Measurements from ENCODE around the gene BAZ2B. TPM values are rescaled to one million over a fixed set of nuclear protein-coding genes. Genes with fewer than 3 reads are reported as not detected.

The BAZ2B gene
- polyA plus RNA-seq, 3 donors = 73.8 to 95.9 (median 79.9) TPM

DNA sequence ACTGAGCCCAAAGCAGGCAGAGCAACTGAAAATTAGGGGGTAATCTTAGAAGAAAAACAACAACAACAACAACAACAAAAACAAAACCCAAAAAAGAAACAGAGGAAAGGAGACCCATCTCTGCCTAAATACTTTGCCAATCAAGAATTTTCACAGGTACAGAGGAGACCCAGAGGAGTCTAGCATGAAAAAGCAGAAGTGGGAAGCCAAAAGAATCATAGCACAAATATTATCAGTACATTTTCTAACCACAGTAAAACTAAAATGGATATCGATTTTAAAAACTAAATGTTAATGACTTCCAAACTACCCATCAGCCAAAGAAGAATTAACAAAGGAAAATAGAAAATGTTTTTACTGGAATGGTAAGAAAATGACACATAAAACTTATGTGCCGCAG lies 148.1 kb downstream of the BAZ2B start:
- DNase-seq (ENCODE audit: low read depth in 3 of 3, low spot score in 2 of 3) = no peak

DNA sequence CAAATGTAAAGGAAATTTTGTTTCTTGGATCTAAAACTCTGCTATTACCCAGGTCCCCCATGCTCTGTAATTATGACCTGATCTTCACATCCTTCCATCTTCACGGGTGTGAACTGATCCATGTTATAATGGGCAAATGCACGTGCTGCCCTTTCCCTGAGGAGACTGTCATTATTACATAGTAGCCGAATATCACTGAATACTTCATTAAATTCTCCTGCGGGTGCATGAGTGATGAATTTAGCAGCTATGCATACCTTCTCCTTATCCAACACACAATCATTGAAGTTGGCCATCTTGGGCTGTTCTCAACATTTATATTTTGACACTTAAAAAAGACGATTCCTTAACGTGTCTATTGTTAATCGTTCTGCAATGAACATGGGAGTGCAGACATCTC lies 153.4 kb downstream of the BAZ2B start:
- no peak for DNase-seq (ENCODE audit: low read depth in 3 of 3, low spot score in 2 of 3)

DNA sequence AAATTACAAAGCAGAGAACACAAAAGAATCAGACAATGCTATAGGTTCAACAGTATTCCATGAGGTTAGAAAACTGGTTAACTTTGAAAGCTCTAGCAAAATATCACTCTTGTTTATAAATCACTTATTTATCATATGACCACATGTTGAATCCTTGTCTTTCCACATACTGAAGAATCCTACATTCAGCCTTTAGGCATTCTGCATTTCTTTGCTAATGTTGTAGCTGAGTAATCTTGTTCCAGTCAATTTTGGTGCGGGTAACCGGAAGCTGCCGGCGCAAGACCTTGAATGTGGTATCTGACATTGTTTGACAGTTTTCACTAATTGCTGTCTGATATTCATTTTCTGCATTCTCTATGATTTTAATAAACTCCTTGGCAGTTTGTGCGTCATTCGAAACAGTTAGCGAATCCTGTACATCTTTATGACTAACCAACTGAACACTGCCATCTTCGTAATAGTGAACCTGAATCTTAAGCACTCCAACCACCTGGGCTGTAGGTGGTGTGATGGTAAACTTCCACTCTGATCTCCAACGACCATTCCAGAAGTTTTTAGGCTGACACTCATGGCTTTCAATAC lies 154.1 kb downstream of the BAZ2B start:
- no peak for DNase-seq (ENCODE audit: low read depth in 3 of 3, low spot score in 2 of 3)

DNA sequence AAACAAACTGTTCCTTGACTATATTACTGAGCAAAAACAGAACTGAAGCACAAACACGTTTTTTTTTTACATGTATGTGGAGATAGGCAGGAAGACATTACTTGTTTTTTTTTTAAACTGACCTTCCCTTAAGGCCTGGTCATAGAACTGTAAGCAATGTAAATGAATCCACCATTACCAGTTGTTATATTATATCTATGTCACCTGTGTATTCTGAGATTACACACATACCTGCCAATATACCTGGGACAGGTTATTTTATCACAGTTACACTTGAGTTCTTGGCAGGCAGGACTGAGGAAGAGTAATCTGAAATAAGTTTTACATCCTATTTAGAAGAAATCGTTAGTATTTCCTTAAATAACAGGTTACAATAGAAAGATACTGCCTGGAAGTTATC lies 155.3 kb downstream of the BAZ2B start:
- DNase-seq (ENCODE audit: low read depth in 3 of 3, low spot score in 2 of 3) = no peak

DNA sequence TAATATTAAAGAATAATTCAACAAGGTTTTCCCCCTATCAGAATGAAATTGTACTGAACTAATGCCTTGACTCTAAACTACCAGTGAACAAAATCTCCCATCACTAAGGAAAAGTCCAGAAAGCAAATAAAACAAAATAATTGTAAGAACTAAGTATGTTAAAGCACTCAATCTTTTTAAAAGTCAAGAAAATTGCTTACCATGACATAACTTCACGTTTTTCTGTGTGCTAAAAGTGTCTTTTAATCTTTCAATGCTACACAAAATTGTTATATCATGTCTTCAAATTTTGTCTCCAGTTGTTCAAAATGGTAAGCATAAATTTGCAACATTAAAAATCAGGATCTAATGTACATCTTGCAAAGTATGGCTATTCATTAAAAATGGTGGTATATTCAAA lies 156.1 kb downstream of the BAZ2B start:
- DNase-seq (ENCODE audit: low read depth in 3 of 3, low spot score in 2 of 3) = no peak

DNA sequence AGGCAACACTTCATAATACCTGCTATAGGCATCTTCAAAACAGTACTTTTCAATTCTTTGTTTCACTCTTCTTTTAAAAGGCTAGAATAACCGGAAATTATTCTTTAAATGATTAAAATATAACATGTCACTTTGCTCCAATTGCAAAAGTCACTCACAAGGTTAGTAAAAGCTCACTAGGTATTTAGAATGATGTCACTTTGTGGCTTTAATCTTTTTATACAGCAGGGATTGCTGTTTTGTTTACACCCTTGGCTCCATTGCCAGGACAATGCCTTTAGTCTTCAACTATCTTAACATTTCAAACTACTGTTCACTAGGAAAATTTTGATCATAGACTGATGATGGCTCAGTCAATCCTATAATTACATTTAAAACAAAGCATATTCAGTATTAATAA lies 157.1 kb downstream of the BAZ2B start:
- no peak for DNase-seq (ENCODE audit: low read depth in 3 of 3, low spot score in 2 of 3)

DNA sequence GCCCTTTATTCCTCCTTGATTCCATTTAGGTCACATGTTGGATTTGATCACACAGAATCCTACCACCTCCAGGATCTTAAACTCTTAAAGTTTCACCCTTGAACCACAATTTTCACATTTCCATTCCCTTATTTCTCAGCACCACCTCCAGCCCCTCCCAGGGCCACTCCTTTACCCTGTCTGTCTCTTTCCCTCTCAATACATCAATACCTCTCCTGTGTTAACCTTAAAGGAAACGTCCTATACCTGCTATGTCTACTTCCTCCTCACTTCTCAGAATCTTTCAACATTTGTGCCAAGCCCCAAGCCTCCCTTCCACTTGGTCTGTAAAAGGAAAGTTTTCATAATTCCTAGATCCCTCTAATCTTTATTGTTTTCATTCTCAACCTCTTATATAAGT lies 158.8 kb downstream of the BAZ2B start:
- no peak for DNase-seq (ENCODE audit: low read depth in 3 of 3, low spot score in 2 of 3)

DNA sequence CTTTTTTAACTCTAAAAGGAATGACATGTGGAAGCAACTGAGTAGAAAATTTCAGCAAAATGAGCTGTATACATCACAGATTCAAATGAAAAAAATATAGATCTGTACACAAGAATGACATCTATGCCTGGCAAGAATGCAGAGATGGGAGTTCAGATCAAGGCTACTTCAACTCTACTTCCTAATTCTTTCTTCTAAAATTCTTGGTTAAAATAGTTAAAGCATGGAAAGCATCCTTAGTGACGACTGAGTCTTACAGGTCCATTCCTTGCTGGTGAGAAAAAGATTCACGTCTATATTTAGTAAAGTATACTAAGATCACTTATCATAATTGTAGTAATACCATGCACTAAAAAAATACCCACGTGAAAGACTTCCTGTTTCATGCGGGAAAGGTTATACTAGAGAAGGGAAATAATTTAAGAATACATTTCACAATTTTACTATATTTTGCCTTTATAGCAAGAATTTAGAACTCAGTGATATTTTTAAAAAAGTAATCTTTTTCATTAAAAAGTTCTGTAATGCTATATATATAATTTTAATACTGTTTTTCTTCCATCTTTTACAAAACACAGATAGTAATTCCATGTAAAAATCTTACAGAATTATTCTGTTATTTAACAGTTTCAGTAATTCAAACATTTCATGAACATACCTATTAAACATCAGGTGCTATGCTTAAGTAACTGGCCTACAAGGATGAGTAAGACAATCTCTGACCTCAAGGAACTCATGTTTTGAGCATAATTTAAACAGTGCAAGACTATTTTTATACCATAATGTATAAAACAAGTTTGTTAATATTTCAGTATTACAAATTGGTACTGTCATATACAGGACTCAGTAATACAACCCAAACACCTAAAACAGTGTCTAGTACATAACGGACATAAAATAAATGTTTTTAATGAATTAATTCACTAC lies 159.6 kb downstream of the BAZ2B start:
- no peak for DNase-seq (ENCODE audit: low read depth in 3 of 3, low spot score in 2 of 3)

DNA sequence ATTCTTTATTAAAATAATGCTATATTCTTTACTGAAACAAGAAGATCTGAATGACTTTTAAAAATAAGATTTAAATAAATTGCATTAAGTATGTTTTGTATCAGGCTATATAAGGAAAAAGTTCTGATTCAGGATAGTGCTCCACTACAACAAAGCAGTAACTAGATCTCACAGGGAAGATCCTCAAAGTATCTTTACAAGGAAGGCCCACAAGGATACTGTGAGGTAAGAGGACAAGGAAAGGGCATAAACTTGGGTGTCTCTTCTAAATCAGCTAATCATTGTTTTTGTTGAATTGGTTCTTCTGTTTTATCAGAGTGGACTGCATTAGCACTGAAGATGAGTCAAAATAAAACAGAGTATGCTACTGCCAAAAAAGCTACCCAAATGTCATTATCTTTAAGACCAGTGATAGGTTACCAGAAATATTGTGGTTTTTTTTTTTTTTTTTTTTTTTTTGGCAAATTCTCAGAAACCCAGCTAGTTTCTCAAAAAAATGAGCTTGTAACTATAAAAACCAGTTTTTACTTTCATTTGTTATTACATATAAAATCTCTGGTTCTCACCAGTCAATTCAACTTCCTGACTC lies 160.9 kb downstream of the BAZ2B start:
- DNase-seq (ENCODE audit: low read depth in 3 of 3, low spot score in 2 of 3) = no peak

DNA sequence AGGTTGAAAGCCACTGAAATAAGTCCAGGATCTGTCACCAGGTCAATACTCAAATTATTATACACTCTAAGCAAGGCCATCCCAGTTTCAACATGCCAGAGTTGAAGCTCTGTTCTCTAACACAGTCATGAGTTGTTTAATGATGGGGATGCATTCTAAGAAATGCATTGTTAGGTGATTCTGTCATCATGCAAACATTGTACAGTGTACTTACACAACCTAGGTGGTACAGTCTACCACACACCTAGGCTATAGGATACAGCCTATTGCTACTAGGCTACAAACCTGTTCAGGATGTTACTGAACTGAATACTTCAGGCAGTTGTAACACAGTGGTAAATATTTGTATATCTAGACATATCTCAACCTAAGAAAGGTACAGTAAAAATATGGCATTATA lies 162.2 kb downstream of the BAZ2B start:
- no peak for DNase-seq (ENCODE audit: low read depth in 3 of 3, low spot score in 2 of 3)

DNA sequence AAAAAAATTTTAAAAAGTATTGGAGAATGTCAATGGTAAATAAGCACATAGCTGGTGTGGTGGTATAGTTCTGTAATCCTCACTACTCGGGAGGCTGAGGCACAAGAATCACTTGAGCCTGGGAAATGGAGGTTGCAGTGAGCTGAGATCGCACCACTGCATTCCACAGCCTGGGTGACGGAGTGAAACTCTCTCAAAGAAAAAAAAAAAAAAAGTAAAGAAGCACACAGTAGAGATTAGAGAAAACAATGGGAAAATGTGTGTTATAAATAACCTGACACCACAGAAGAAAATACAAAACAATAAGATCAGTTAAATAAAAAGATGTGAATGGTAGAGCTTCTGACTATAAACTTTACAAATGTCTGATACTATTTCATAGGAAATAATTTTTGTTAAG lies 166.2 kb downstream of the BAZ2B start:
- DNase-seq (ENCODE audit: low read depth in 3 of 3, low spot score in 2 of 3) = no peak

DNA sequence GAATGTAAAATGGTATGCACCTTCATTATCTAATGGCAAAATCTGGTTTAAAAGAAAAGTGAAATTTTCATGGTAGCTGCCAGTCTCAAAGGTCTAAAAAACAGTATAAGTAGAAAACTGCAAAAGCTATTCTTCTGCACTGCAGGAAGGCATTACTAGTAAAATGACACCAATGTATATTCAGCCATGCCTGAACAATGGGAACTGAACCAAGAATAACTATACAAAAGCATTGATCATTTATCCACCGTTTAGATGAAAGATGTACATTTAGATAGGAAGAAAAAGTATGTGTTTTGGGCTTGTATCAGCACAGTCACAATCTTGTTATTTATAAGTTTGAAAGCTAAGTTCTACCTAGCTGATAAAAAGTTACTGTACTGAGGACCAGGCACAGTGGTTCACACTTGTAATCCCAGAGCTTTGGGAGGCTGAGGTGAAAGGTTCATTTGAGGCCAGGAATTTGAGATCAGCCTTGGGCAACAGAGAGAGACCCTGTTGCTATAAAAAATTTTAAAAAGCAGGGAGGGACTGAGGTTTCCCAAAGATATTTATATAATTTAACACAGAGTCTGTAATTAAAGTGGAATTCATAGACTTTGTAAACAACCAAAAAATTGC lies 166.7 kb downstream of the BAZ2B start:
- no peak for DNase-seq (ENCODE audit: low read depth in 3 of 3, low spot score in 2 of 3)

DNA sequence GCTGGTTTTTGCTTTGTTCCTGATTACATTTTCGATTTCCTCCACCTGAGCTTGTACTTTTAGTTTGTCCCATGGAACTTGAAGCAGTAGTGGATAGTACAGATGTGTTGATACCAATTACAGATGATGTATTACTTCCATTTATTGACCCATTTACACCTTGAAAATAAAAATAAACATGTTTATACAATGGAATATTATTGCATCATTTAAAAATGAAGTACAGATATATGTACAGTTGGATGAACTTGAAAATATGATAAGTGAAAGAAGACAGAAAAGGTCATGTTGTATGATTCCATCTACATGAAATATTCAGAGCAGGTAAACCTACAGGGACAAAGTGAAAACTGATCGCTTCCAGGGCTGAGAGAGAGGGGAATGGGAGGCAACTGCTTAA lies 169.5 kb downstream of the BAZ2B start:
- DNase-seq (ENCODE audit: low read depth in 3 of 3, low spot score in 2 of 3) = no peak

DNA sequence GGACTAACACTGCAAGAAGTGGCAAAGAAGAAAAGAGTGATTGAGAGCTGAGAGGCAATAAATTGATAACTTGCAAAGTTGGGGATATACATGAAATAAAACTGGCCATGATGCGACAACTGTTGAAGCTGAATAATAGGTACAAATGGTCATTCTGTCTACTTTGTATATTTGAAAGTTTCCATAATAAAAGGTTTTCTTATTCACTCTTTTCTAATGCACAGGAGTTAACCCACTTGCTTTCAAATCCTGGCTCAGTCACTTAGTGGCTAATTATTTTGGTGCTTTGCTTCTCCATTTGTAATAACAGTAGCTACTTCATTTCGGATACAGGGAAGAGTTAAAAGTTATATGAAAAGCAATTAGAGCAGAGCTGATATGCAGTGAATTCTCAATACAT lies 170.1 kb downstream of the BAZ2B start:
- DNase-seq (ENCODE audit: low read depth in 3 of 3, low spot score in 2 of 3) = no peak

DNA sequence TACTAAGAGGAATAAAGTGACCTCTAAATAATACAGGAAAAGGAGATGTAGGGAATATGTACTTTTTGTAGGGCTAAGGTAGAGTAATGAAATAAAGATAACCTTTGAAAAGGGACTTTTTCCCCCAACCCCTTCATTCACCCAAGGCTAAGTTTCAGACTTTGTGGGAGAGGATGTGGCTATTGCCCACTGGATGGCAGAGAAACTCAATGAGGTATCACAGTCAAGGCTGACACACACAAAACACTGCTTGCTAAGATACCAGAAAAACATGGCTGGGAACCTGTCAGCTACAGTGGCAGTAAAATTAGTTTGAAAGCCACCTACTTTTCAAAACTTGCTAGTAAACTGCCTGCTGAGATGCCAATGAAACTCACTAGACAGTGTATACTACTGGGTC lies 171.0 kb downstream of the BAZ2B start:
- no peak for DNase-seq (ENCODE audit: low read depth in 3 of 3, low spot score in 2 of 3)

DNA sequence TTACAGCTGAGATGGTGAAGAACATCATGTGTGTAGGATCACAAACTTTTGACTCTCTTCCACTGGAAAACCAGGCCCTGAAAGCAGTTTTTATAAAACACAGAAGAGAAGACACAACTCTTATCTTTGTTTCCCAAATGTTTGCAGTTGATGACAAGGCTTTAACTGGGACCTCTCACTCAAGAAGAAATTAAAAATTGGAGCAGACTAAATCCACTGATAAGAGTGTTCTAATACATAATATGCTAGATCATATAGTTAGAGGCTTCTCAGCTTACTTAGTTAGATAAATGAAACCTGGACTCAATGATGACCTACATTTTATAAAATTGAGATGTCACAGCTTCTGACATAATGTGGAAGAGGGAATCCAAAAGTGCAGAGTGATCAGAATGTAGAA lies 171.6 kb downstream of the BAZ2B start:
- no peak for DNase-seq (ENCODE audit: low read depth in 3 of 3, low spot score in 2 of 3)

DNA sequence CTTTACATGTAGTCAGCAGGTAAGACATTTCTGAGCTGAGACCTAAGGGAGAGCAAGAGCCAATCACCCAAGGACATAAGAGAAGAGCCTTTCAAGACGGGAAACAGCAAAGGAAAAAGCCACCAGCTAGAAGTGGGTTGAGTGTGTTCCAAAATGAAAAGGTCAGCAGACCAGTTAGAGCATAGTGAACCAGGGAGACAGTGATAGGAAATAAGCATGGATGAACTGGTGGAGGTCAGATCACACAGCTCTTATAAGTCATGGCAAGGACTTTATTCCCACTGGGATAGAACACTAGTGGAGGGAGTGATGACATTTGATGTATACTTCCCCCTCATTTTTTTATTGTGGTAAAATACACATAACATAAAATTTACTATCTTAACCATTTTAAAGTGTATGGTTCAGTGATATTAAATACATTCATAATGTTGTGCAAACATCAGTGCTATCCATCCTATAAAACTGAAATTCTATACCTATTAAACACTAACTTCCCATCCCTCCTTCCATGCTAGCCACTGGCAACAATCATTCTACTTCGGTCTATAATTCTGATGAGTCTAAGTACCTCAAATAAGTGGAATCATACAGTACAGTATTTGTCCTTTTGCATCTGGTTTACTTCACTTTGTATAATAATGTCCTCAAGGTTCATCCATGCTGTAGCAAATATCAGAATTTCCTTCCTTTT lies 174.0 kb downstream of the BAZ2B start:
- no peak for DNase-seq (ENCODE audit: low read depth in 3 of 3, low spot score in 2 of 3)

DNA sequence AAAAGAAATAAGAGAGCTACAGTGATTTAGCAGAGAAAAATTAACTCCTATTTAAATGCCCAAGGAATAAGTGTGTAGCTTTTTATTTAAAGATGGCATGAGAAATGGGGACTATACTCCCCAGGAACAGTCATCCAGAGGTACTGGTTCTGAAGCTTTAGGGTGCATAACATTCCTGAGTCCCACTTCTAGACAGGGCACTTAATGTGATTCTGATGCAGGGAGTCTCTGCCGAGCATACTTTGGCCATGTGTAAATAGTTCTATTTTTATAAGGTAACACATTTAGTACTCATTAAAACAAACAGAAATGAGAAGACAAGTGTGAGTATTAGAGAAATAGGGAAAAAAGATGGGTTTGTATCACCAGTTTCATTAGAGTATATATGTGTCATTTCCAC lies 175.2 kb downstream of the BAZ2B start:
- no peak for DNase-seq (ENCODE audit: low read depth in 3 of 3, low spot score in 2 of 3)

DNA sequence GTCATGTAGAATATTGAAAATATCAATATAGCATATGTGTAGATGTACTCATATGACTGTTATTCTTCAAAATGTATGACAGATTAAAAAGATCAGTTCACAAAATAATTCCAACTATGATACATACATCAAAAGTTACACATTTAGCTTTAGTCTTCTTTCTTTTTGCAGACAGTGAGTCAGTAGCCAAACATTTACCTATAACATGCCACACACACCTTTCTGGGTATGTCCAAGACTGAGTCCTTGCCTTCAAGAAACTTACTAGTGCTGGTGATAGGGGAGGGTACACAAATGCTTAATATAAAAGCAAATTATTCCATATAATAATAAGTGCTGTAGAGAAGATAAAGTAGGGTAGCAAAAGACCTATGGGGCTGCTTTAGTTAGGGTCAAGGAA lies 176.9 kb downstream of the BAZ2B start:
- no peak for DNase-seq (ENCODE audit: low read depth in 3 of 3, low spot score in 2 of 3)

DNA sequence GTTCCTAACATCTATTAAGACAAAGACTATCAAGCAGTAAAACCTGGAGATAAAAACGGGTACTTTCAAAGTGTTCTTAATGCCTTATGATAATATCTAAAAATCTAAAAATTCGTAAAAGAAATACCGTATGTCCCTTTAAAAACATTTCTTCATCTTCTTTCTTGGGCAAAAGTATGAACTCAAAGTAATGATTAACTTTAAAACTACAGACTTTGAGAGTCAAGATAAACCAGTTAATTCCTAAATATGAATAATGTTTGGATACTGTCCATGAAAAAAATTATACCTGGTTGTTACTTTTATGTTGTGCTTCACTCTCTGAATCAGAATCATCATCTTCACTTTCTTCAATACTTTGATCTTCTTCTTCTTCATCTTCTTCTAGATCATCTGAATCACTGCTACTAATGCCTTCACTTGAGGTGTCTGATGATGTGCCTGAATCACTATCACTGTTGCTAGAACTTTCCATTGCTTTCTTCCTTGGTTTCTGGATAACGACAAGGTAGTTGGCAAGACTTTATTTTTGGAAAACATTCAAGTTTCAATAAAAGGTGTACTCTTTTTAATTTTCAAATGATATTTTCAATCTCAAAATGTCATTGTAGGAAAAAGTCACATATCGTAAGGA lies 177.5 kb downstream of the BAZ2B start:
- no peak for DNase-seq (ENCODE audit: low read depth in 3 of 3, low spot score in 2 of 3)

DNA sequence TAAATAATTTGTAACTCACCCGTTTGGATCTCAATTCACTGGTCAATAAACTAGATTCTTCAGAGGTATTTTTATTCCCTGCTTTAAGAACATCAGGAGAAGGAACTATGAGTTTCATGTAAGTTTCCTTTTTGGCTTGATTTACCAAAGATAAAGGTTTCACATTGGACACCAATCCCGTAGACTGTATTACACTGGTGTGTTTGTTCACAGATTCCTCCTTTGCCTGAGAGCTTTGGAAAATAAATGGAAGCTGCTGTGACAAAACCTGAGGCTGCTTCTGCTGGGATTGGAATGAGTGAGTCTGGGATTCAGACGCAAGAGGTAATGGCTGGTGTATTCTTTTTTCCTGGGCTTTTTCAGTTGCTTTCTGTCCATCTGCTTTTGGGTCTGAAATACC lies 178.1 kb downstream of the BAZ2B start:
- DNase-seq (ENCODE audit: low read depth in 3 of 3, low spot score in 2 of 3) = no peak
